GM12891 (cell line): Measurements from ENCODE around the gene TEX38.

ENCODE experiments used
- PAX5 ChIP-seq: IDR thresholded peaks from 2 replicates; pipeline ENCODE4 v1.6.1; 2011; ENCODE audit warnings: low read length, moderate library complexity, mild to moderate bottlenecking; ENCODE audit not compliant: insufficient read depth, severe bottlenecking
- POLR2A ChIP-seq: IDR thresholded peaks from 2 replicates; pipeline ENCODE4 v1.6.1; 2011; ENCODE audit warnings: low read depth, low read length, control low read depth
- POLR2AphosphoS5 ChIP-seq: IDR thresholded peaks from 2 replicates; pipeline ENCODE4 v1.6.1; 2011; ENCODE audit warnings: low read depth, low read length, control low read depth
- SPI1 ChIP-seq: IDR thresholded peaks from 2 replicates; pipeline ENCODE4 v1.6.1; 2011; ENCODE audit warnings: low read depth, low read length, control low read depth
- TAF1 ChIP-seq: IDR thresholded peaks from 2 replicates; pipeline ENCODE4 v1.6.1; 2011; ENCODE audit warnings: low read depth, low read length, control low read depth

- no peak for TF ChIP-seq POLR2A
- TF ChIP-seq TAF1: no peak
- no peak for TF ChIP-seq SPI1
- TF ChIP-seq POLR2AphosphoS5: no peak
- no peak for TF ChIP-seq PAX5
Observed at GRCh38 chr1:46690931-46691421, 19.3 kb downstream of the TEX38 start.
